Neural cell (in vitro differentiated cells): Measurements from ENCODE around the gene ZNF292. TPM values are rescaled to one million over a fixed set of nuclear protein-coding genes. Genes with fewer than 3 reads are reported as not detected.

ENCODE experiments used
- H2AFZ ChIP-seq: fragments of 200-600, 300-800 bp; sonication (generic), shearing (Covaris generic); 2 replicates; pipeline ENCODE4 v1.6.0; 2014; ENCODE audit warnings: low read depth, mild to moderate bottlenecking, antibody characterized with exemption, low read length, moderate library complexity
- H3F3A ChIP-seq: fragments of 200-600 bp; shearing (Covaris generic); 2 replicates; pipeline ENCODE4 v1.6.1; 2016; ENCODE audit warnings: mild to moderate bottlenecking, moderate library complexity, mixed read lengths, antibody characterized with exemption, low read length; ENCODE audit not compliant: insufficient read depth, poor library complexity, severe bottlenecking
- H3K27ac ChIP-seq: fragments of 200-600, 300-800 bp; sonication (generic), shearing (Covaris generic); 2 replicates; pipeline ENCODE4 v1.5.1; 2014; ENCODE audit warnings: mild to moderate bottlenecking, low read length, moderate library complexity
- H3K27me3 ChIP-seq: fragments of 300-800, 200-600 bp; sonication (generic), shearing (Covaris generic); 2 replicates; pipeline ENCODE4 v1.6.0; 2014; ENCODE audit warnings: mild to moderate bottlenecking, low read depth, low read length, moderate library complexity; ENCODE audit not compliant: insufficient read depth
- H3K36me3 ChIP-seq: fragments of 300-800, 200-600 bp; sonication (generic), shearing (Covaris generic); 2 replicates; pipeline ENCODE4 v1.5.1; 2014; ENCODE audit warnings: mild to moderate bottlenecking, antibody characterized with exemption, low read length, moderate library complexity; ENCODE audit not compliant: insufficient read depth
- H3K4me2 ChIP-seq: fragments of 300-800, 200-600 bp; sonication (generic), shearing (Covaris generic); 2 replicates; pipeline ENCODE4 v1.6.0; 2014; ENCODE audit warnings: mild to moderate bottlenecking, low read length
- H3K4me3 ChIP-seq: fragments of 300-800, 200-600 bp; sonication (generic), shearing (Covaris generic); 2 replicates; pipeline ENCODE4 v1.5.1; 2014; ENCODE audit warnings: mild to moderate bottlenecking, low read length, moderate library complexity
- H3K79me2 ChIP-seq: fragments of 200-600 bp; shearing (Covaris generic); replicated peaks from 2 replicates; pipeline ENCODE4 v1.6.0; 2014; ENCODE audit warnings: mild to moderate bottlenecking, low read length, moderate library complexity; ENCODE audit not compliant: insufficient read depth
- H3K9ac ChIP-seq: fragments of 300-800, 200-600 bp; sonication (generic), shearing (Covaris generic); 2 replicates; pipeline ENCODE4 v1.6.1; 2016; ENCODE audit warnings: mild to moderate bottlenecking, low read length, mixed read lengths
- H3K9me2 ChIP-seq: fragments of 200-600 bp; shearing (Covaris generic); 2 replicates; pipeline ENCODE4 v1.6.1; 2016; ENCODE audit warnings: mild to moderate bottlenecking, low read length, mixed read lengths; ENCODE audit not compliant: insufficient read depth
- H3K9me3 ChIP-seq: fragments of 200-600, 300-800 bp; sonication (generic), shearing (Covaris generic); 2 replicates; pipeline ENCODE4 v1.6.1; 2016; ENCODE audit warnings: mild to moderate bottlenecking, mixed run types, low read length, moderate library complexity, mixed read lengths
- H4K20me1 ChIP-seq: fragments of 200-600 bp; shearing (Covaris generic); 2 replicates; pipeline ENCODE4 v1.6.1; 2016; ENCODE audit warnings: mild to moderate bottlenecking, mixed run types; ENCODE audit not compliant: insufficient read depth
- CTCF ChIP-seq: fragments of 450-650 bp; IDR thresholded peaks from 2 replicates; pipeline ENCODE4 v1.5.1; 2014; ENCODE audit warnings: antibody characterized with exemption, mild to moderate bottlenecking, moderate library complexity; ENCODE audit not compliant: poor library complexity, severe bottlenecking
- EP300 ChIP-seq: fragments of 450-650 bp; conservative IDR thresholded peaks from 2 replicates; pipeline ENCODE4 v1.6.1; 2014; ENCODE audit warnings: antibody characterized with exemption, mild to moderate bottlenecking, moderate library complexity; ENCODE audit not compliant: poor library complexity, severe bottlenecking
- EZH2 ChIP-seq: fragments of 200-600, 300-800 bp; shearing (Covaris generic), sonication (generic); IDR thresholded peaks from 2 replicates; pipeline ENCODE4 v1.6.1; 2014; ENCODE audit warnings: antibody characterized with exemption, low read length, borderline replicate concordance, mild to moderate bottlenecking; ENCODE audit not compliant: insufficient read depth, poor library complexity, severe bottlenecking
- MXI1 ChIP-seq: fragments of 450-650 bp; conservative IDR thresholded peaks from 2 replicates; pipeline ENCODE4 v1.6.1; 2014; ENCODE audit warnings: antibody characterized with exemption, mild to moderate bottlenecking; ENCODE audit not compliant: poor library complexity, severe bottlenecking
- POLR2AphosphoS5 ChIP-seq: IDR thresholded peaks from 2 replicates; pipeline ENCODE4 v1.6.1; 2012
- RAD21 ChIP-seq: fragments of 450-650 bp; conservative IDR thresholded peaks from 2 replicates; pipeline ENCODE4 v1.6.1; 2014; ENCODE audit warnings: antibody characterized with exemption, mild to moderate bottlenecking, moderate library complexity
- REST ChIP-seq: IDR thresholded peaks from 2 replicates; pipeline ENCODE4 v1.6.1; 2012; ENCODE audit warnings: borderline replicate concordance
- SMC3 ChIP-seq: fragments of 450-650 bp; conservative IDR thresholded peaks from 2 replicates; pipeline ENCODE4 v1.6.1; 2014; ENCODE audit warnings: antibody characterized with exemption, mild to moderate bottlenecking, moderate library complexity; ENCODE audit not compliant: poor library complexity
- TAF1 ChIP-seq: IDR thresholded peaks from 2 replicates; pipeline ENCODE4 v1.6.1; 2012; ENCODE audit warnings: low read depth
- polyA plus RNA-seq: library from polyadenylated mRNA; depleted of rRNA; stranded (reverse); fragments of >200 nt; gene quantifications from 2 replicates; pipeline ENCODE4 v1.2.3, GENCODE V29; 2014

Gene ZNF292
- polyA plus RNA-seq, 1 donor from 2014 or later: 29.8 TPM

GRCh38 chr6:87203448-87204023 lies 48.2 kb downstream of the ZNF292 start:
- TF ChIP-seq SMC3: no peak
- no peak for TF ChIP-seq MXI1
- TF ChIP-seq EP300: no peak
- no peak for TF ChIP-seq POLR2AphosphoS5
- no peak for TF ChIP-seq CTCF
- TF ChIP-seq RAD21: no peak
- no peak for TF ChIP-seq REST
- no peak for TF ChIP-seq TAF1
- TF ChIP-seq EZH2: no peak
- Histone ChIP-seq H3K9me3 (no peaks in the 10 kb centered on the region), H3K4me3 (no peak overlapping the region), H3K27me3 (no peaks in the 10 kb centered on the region), H3K9me2 (no peaks in the 10 kb centered on the region), H3K27ac (no peak overlapping the region), H3K9ac (no peak overlapping the region), H3K79me2 (peaks cover 100% of the 10 kb centered on the region), H3K36me3 (no peaks in the 10 kb centered on the region), H3F3A (peaks cover 5% of the 10 kb centered on the region), H2AFZ (no peak overlapping the region), H3K4me2 (no peak overlapping the region), H4K20me1 (peaks cover 15% of the 10 kb centered on the region)

- Histone ChIP-seq H3K9ac (no peak overlapping the region), H3K79me2 (peaks cover 85% of the 10 kb centered on the region), H3K4me2 (no peak overlapping the region), H3F3A (no peaks in the 10 kb centered on the region), H3K9me3 (no peaks in the 10 kb centered on the region), H3K27me3 (no peaks in the 10 kb centered on the region), H4K20me1 (peaks cover 25% of the 10 kb centered on the region), H3K36me3 (no peaks in the 10 kb centered on the region), H2AFZ (no peak overlapping the region), H3K9me2 (no peaks in the 10 kb centered on the region), H3K4me3 (no peak overlapping the region), H3K27ac (no peak overlapping the region)
- TF ChIP-seq MXI1 (no peak), RAD21 (no peak)
Measured at GRCh38 chr6:87209812-87210211, 54.4 kb downstream of the ZNF292 start.
